ENCODE results near the gene BRAP. TPM values are rescaled to one million over a fixed set of nuclear protein-coding genes. Genes with fewer than 3 reads are reported as not detected.

The BRAP gene
- polyA plus RNA-seq (16.4 to 21.2 TPM (median 19.5 TPM) in 3 replicates), polyA minus RNA-seq (12.9 to 37.4 TPM (median 30.5 TPM) in 3 replicates)
- 41.0 TPM for polyA plus RNA-seq (2011; ENCODE audit: low read depth)
- polyA plus RNA-seq (2011; cell fraction: cytosol; rRNA removed), result 20.2 and 27.8 TPM in 2 replicates
- 20.3 and 24.8 TPM in 2 replicates for polyA plus RNA-seq (2011; cell fraction: nucleus; rRNA removed)
- polyA plus RNA-seq (2012; ENCODE audit: low replicate concordance), result 13.6 and 17.4 TPM in 2 replicates
- polyA minus RNA-seq (2011; cell fraction: cytosol; rRNA and poly(A)+ RNA removed), result 18.6 TPM
- 10.7 and 22.4 TPM in 2 replicates for polyA minus RNA-seq (2011; cell fraction: nucleus; rRNA and poly(A)+ RNA removed)

- DNase-seq (ENCODE audit: low read depth, low spot score), result peak; percentile 57
- no peaks in the 10 kb centered on the region for H3K9me1 ChIP-seq (ENCODE audit: control insufficient read depth, extremely low read depth, insufficient read depth, low read length)
- peaks cover 5 to 8% of the 10 kb centered on the region in 2 experiments for H3K36me3 ChIP-seq (ENCODE audit: control insufficient read depth in 2 of 2, extremely low read depth in 1 of 2, insufficient read depth in 2 of 2, low read length in 2 of 2)
- H2AFZ ChIP-seq (ENCODE audit: control insufficient read depth, low read length), result peak within 1 kb of the TSS; percentile 90
- peaks cover 23% of the 10 kb centered on the region for H3K4me1 ChIP-seq (ENCODE audit: control insufficient read depth, extremely low read depth, insufficient read depth, low read length)
- peak within 1 kb of the TSS; percentile 99 for H3K4me2 ChIP-seq (ENCODE audit: control insufficient read depth, extremely low read depth, insufficient read depth, low read depth, low read length)
- H3K4me3 ChIP-seq (ENCODE audit: control insufficient read depth in 2 of 3, extremely low read depth in 1 of 3, insufficient read depth in 2 of 3, low read depth in 1 of 3, low read length in 3 of 3), result peak within 1 kb of the TSS; percentile 79 to 99 (median 99)
- H4K20me1 ChIP-seq (ENCODE audit: control insufficient read depth, extremely low read depth, insufficient read depth, low read length), result no peaks in the 10 kb centered on the region
- dilution Hi-C loops (cut with MboI; ENCODE audit: extremely low pct_ligation_motif_present, low sequenced_read_pairs), result no loop called here
- H3K9me3 ChIP-seq (ENCODE audit: control insufficient read depth, low read depth, low read length), result no peaks in the 10 kb centered on the region
- H3K79me2 ChIP-seq (ENCODE audit: control insufficient read depth, insufficient read depth, low read length), result peaks cover 51% of the 10 kb centered on the region
- no peak for TF ChIP-seq EZH2 (IDR thresholded peaks at IDR 0.05; ENCODE audit: low read length)
- TF ChIP-seq, protein P1, sequence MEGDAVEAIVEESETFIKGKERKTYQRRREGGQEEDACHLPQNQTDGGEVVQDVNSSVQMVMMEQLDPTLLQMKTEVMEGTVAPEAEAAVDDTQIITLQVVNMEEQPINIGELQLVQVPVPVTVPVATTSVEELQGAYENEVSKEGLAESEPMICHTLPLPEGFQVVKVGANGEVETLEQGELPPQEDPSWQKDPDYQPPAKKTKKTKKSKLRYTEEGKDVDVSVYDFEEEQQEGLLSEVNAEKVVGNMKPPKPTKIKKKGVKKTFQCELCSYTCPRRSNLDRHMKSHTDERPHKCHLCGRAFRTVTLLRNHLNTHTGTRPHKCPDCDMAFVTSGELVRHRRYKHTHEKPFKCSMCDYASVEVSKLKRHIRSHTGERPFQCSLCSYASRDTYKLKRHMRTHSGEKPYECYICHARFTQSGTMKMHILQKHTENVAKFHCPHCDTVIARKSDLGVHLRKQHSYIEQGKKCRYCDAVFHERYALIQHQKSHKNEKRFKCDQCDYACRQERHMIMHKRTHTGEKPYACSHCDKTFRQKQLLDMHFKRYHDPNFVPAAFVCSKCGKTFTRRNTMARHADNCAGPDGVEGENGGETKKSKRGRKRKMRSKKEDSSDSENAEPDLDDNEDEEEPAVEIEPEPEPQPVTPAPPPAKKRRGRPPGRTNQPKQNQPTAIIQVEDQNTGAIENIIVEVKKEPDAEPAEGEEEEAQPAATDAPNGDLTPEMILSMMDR (optimal IDR thresholded peaks at IDR 0.05 in 1 of 3, IDR thresholded peaks at IDR 0.05 in 1 of 3, conservative IDR thresholded peaks at IDR 0.05 in 1 of 3; ENCODE audit: extremely low read depth in 1 of 3, insufficient read depth in 2 of 3, low read length in 3 of 3), result peak in 1 of 3 experiments; percentile 36
- H3K9ac ChIP-seq (ENCODE audit: control insufficient read depth, extremely low read depth, insufficient read depth, low read length), result peak within 1 kb of the TSS; percentile 93
- H3K27me3 ChIP-seq (ENCODE audit: control insufficient read depth, extremely low read depth, insufficient read depth, low read length), result no peaks in the 10 kb centered on the region
- FAIRE-seq, result no peak
- peak within 1 kb of the TSS; percentile 89 for H3K27ac ChIP-seq (ENCODE audit: control insufficient read depth, insufficient read depth, low read length)
Measured at GRCh38 chr12:111685811-111686573, at the start of gene BRAP, which contains the start of gene ACAD10. Gene BRAP, minus strand, starts transcription at chr12:111685956. Its CDS starts 164 bp downstream, at chr12:111685792. Gene ACAD10, plus strand, starts transcription at chr12:111686053. Its CDS starts 6,657 bp downstream, at chr12:111692710.

GRCh38 chr12:111733340-111733915, 47.7 kb upstream of the BRAP start:
- H4K20me1 ChIP-seq (ENCODE audit: control insufficient read depth, extremely low read depth, insufficient read depth, low read length), result no peaks in the 10 kb centered on the region
- no peak overlapping the region for H3K27ac ChIP-seq (ENCODE audit: control insufficient read depth, insufficient read depth, low read length)
- H3K9ac ChIP-seq (ENCODE audit: control insufficient read depth, extremely low read depth, insufficient read depth, low read length), result no peak overlapping the region
- dilution Hi-C loops (cut with MboI; ENCODE audit: extremely low pct_ligation_motif_present, low sequenced_read_pairs), result no loop called here
- H3K4me3 ChIP-seq (ENCODE audit: control insufficient read depth in 2 of 3, extremely low read depth in 1 of 3, insufficient read depth in 2 of 3, low read depth in 1 of 3, low read length in 3 of 3), result no peak overlapping the region
- H3K4me1 ChIP-seq (ENCODE audit: control insufficient read depth, extremely low read depth, insufficient read depth, low read length), result no peaks in the 10 kb centered on the region
- H2AFZ ChIP-seq (ENCODE audit: control insufficient read depth, low read length), result no peak overlapping the region
- peaks cover 6 to 8% of the 10 kb centered on the region in 2 experiments for H3K36me3 ChIP-seq (ENCODE audit: control insufficient read depth in 2 of 2, extremely low read depth in 1 of 2, insufficient read depth in 2 of 2, low read length in 2 of 2)
- no peak for TF ChIP-seq EZH2 (IDR thresholded peaks at IDR 0.05; ENCODE audit: low read length)
- TF ChIP-seq, protein P1 (optimal IDR thresholded peaks at IDR 0.05 in 1 of 3, IDR thresholded peaks at IDR 0.05 in 1 of 3, conservative IDR thresholded peaks at IDR 0.05 in 1 of 3; ENCODE audit: extremely low read depth in 1 of 3, insufficient read depth in 2 of 3, low read length in 3 of 3), result no peak
- no peaks in the 10 kb centered on the region for H3K27me3 ChIP-seq (ENCODE audit: control insufficient read depth, extremely low read depth, insufficient read depth, low read length)
- no peaks in the 10 kb centered on the region for H3K9me1 ChIP-seq (ENCODE audit: control insufficient read depth, extremely low read depth, insufficient read depth, low read length)
- FAIRE-seq, result no peak
- no peak for DNase-seq (ENCODE audit: low read depth, low spot score)
- no peaks in the 10 kb centered on the region for H3K9me3 ChIP-seq (ENCODE audit: control insufficient read depth, low read depth, low read length)
- no peak overlapping the region for H3K4me2 ChIP-seq (ENCODE audit: control insufficient read depth, extremely low read depth, insufficient read depth, low read depth, low read length)
- no peaks in the 10 kb centered on the region for H3K79me2 ChIP-seq (ENCODE audit: control insufficient read depth, insufficient read depth, low read length)

All from keratinocyte (primary cell).